K562 (cell line): ENCODE measurements around the gene ATP23. TPM values are rescaled to one million over a fixed set of nuclear protein-coding genes. Genes with fewer than 3 reads are reported as not detected.
A peak's percentile ranks its signal among the peaks of the same experiment; 100 is the strongest.

Experiments used
- ARID3B ChIP-seq: fragments of 250-450 bp; sonication (Bioruptor Pico); IDR thresholded peaks from 2 replicates; pipeline ENCODE4 v1.4.0; 2020; ENCODE audit warnings: borderline replicate concordance
- CAMTA2 ChIP-seq: fragments of 250-450 bp; sonication (Bioruptor Pico); conservative IDR thresholded peaks from 2 replicates; pipeline ENCODE4 v1.5.1; 2022
- CBX5 ChIP-seq: IDR thresholded peaks from 2 replicates; pipeline ENCODE4 v1.6.1; 2014; ENCODE audit warnings: low read depth, borderline replicate concordance
- FOXK1 ChIP-seq: sonication (generic); formaldehyde crosslinking; IDR thresholded peaks from 2 replicates; pipeline ENCODE4 v1.8.0; 2022; ENCODE audit warnings: missing genetic modification reagents, mild to moderate bottlenecking, borderline replicate concordance
- HDAC8 ChIP-seq: fragments of 450-650 bp; IDR thresholded peaks from 2 replicates; pipeline ENCODE4 v1.6.1; 2016; ENCODE audit warnings: mild to moderate bottlenecking, missing genetic modification characterization, moderate library complexity, missing compliant biosample characterization
- OTX1 ChIP-seq: fragments of 450-650 bp; formaldehyde crosslinking; IDR thresholded peaks from 2 replicates; pipeline ENCODE4 v1.4.0; 2022; ENCODE audit warnings: mild to moderate bottlenecking
- RBFOX2 ChIP-seq: fragments of 200-400 bp; formaldehyde crosslinking; IDR thresholded peaks from 2 replicates; pipeline ENCODE4 v1.6.1; 2017; ENCODE audit warnings: low read depth, mild to moderate bottlenecking, low read length, moderate library complexity
- TSC22D4 ChIP-seq: fragments of 450-650 bp; IDR thresholded peaks from 2 replicates; pipeline ENCODE4 v1.6.1; 2016; ENCODE audit warnings: missing genetic modification characterization, missing biosample characterization, control low read depth
- YBX1 ChIP-seq: fragments of 450-650 bp; IDR thresholded peaks from 2 replicates; pipeline ENCODE4 v1.7.1; 2016; ENCODE audit warnings: mild to moderate bottlenecking
- YY1 ChIP-seq, 3 experiments: IDR thresholded peaks; 2 replicates each; pipeline ENCODE4 v1.6.1; 2011; ENCODE audit warnings: low read length in 2 of 3, mild to moderate bottlenecking in 2 of 3, moderate library complexity in 2 of 3, borderline replicate concordance in 1 of 3, control low read depth in 1 of 3, low read depth in 1 of 3; ENCODE audit not compliant: insufficient read depth in 3 of 3, insufficient replicate concordance in 2 of 3, control insufficient read depth in 1 of 3, insufficient read length in 1 of 3; ENCODE audit errors: extremely low read depth in 1 of 3
- ZNF133 ChIP-seq: fragments of 250-450 bp; sonication (Bioruptor Pico); IDR thresholded peaks from 2 replicates; pipeline ENCODE4 v1.4.0; 2020; ENCODE audit warnings: mild to moderate bottlenecking
- polyA plus RNA-seq, 8 experiments: library from polyadenylated mRNA; depleted of rRNA in 4 of 8; stranded (reverse) in 5 of 8; unstranded in 3 of 8; fragments of >200 nt; fragmentation: Nextera tagmentation in 2 of 8; fragmentation: Illumina TruSeq in 1 of 8; extraction: Ambion mirVana in 2 of 8; extraction: Trizol in 1 of 8; gene quantifications; 2 replicates each; pipeline versions ENCODE4 v1.2.1 to v1.2.3, GENCODE V29; 2011 to 2014; ENCODE audit warnings: inconsistent platforms in 1 of 8, missing spikeins in 1 of 8
- total RNA-seq, 7 experiments: library from RNA; depleted of rRNA in 6 of 7; stranded (reverse); fragments of >200 nt in 6 of 7; fragmentation: Illumina TruSeq in 2 of 7; extraction: Trizol in 2 of 7; gene quantifications; 2 replicates each; pipeline versions ENCODE4 v1.2.1 to v1.2.3, GENCODE V29; 2011 to 2021; ENCODE audit warnings: low replicate concordance in 1 of 7
- TF ChIP-seq, protein P1 (sequence below), 2 experiments: fragments of 450-650 bp; conservative IDR thresholded peaks; 2 replicates each; pipeline ENCODE4 v1.6.1; 2017; ENCODE audit warnings: mild to moderate bottlenecking in 2 of 2, moderate library complexity in 2 of 2
- TF ChIP-seq, protein P2 (sequence below): fragments of 450-650 bp; formaldehyde crosslinking; IDR thresholded peaks from 2 replicates; pipeline ENCODE4 v1.4.0; 2022; ENCODE audit warnings: mild to moderate bottlenecking, moderate library complexity
- TF ChIP-seq, protein P3 (sequence below): sonication (generic); formaldehyde crosslinking; IDR thresholded peaks from 2 replicates; pipeline ENCODE4 v1.8.0; 2022; ENCODE audit warnings: missing genetic modification reagents, mild to moderate bottlenecking, borderline replicate concordance
- TF ChIP-seq, protein P4 (sequence below): fragments of 250-450 bp; sonication (Bioruptor Pico); IDR thresholded peaks from 2 replicates; pipeline ENCODE4 v1.4.0; 2020

ATP23 gene
- total and polyA plus RNA-seq, 9 of the 15 experiments (the other 6 are each of a cell fraction or from before 2014, with no cell fraction given) = 8.3 to 53.7 (median 28.5) TPM

DNA sequence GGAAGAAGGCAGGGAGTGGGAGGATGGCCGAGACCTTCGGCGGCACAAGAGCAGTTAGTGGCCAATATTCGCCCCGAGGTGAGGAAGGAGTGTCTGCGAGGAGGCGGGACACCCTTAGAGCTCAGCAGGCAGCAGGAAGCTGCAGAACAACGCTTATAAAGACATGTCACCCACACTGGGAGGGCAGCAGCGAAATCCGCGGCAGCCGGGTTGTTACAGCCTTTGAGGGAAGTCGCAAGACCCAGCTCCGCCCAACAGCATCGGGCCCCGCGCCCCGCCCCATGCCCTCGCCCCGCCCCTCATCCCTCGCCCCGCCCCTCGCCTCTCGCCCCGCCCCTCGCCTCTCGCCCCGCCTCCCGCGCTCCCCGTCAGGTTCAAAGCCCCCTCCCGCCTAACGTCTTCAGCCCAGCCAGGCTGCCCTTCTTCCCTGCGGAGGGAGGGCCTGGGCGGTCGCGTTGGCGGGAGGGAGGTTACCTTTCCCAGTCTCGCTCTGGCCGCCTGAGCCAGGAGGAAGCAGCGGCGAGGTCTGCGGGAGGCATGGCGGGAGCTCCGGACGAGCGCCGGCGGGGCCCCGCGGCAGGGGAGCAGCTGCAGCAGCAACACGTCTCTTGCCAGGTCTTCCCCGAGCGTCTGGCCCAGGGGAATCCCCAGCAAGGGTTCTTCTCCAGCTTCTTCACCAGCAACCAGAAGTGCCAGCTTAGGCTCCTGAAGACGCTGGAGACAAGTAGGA, at the start of gene ATP23 (continued):
- TF ChIP-seq YY1 (IDR thresholded peaks at IDR 0.05; ENCODE audit: borderline replicate concordance in 1 of 3, control insufficient read depth in 1 of 3, extremely low read depth in 1 of 3, insufficient read depth in 3 of 3, insufficient read length in 1 of 3, insufficient replicate concordance in 2 of 3, low read depth in 1 of 3, low read length in 2 of 3) (peak in 2 of 3 experiments; percentile 78 to 87), RBFOX2 (peak; percentile 99), ARID3B (peak; percentile 17; the same call in 1 of the 2 replicates), CBX5 (peak; percentile 84), FOXK1 (no peak), HDAC8 (tag) (no peak), YBX1 (no peak), OTX1 (CRISPR knock-in tag) (no peak), ZNF133 (0 out of 2 replicates have a peak, but pooled peaks have one; percentile 35), CAMTA2 (CRISPR knock-in tag) (no peak; the same call in 1 of the 2 replicates), TSC22D4 (tag) (no peak)
- TF ChIP-seq, protein P1, sequence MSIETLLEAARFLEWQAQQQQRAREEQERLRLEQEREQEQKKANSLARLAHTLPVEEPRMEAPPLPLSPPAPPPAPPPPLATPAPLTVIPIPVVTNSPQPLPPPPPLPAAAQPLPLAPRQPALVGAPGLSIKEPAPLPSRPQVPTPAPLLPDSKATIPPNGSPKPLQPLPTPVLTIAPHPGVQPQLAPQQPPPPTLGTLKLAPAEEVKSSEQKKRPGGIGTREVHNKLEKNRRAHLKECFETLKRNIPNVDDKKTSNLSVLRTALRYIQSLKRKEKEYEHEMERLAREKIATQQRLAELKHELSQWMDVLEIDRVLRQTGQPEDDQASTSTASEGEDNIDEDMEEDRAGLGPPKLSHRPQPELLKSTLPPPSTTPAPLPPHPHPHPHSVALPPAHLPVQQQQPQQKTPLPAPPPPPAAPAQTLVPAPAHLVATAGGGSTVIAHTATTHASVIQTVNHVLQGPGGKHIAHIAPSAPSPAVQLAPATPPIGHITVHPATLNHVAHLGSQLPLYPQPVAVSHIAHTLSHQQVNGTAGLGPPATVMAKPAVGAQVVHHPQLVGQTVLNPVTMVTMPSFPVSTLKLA (conservative IDR thresholded peaks at IDR 0.05) = peak; percentile 8 to 52; a peak in 3 of 4 replicates
- TF ChIP-seq, protein P2, sequence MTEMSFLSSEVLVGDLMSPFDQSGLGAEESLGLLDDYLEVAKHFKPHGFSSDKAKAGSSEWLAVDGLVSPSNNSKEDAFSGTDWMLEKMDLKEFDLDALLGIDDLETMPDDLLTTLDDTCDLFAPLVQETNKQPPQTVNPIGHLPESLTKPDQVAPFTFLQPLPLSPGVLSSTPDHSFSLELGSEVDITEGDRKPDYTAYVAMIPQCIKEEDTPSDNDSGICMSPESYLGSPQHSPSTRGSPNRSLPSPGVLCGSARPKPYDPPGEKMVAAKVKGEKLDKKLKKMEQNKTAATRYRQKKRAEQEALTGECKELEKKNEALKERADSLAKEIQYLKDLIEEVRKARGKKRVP = no peak
- TF ChIP-seq, protein P3, sequence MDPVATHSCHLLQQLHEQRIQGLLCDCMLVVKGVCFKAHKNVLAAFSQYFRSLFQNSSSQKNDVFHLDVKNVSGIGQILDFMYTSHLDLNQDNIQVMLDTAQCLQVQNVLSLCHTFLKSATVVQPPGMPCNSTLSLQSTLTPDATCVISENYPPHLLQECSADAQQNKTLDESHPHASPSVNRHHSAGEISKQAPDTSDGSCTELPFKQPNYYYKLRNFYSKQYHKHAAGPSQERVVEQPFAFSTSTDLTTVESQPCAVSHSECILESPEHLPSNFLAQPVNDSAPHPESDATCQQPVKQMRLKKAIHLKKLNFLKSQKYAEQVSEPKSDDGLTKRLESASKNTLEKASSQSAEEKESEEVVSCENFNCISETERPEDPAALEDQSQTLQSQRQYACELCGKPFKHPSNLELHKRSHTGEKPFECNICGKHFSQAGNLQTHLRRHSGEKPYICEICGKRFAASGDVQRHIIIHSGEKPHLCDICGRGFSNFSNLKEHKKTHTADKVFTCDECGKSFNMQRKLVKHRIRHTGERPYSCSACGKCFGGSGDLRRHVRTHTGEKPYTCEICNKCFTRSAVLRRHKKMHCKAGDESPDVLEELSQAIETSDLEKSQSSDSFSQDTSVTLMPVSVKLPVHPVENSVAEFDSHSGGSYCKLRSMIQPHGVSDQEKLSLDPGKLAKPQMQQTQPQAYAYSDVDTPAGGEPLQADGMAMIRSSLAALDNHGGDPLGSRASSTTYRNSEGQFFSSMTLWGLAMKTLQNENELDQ = no peak
- TF ChIP-seq, protein P4, sequence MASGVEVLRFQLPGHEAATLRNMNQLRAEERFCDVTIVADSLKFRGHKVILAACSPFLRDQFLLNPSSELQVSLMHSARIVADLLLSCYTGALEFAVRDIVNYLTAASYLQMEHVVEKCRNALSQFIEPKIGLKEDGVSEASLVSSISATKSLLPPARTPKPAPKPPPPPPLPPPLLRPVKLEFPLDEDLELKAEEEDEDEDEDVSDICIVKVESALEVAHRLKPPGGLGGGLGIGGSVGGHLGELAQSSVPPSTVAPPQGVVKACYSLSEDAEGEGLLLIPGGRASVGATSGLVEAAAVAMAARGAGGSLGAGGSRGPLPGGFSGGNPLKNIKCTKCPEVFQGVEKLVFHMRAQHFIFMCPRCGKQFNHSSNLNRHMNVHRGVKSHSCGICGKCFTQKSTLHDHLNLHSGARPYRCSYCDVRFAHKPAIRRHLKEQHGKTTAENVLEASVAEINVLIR (CRISPR knock-in tag) = no peak
